OCI-LY3 (cell line): ENCODE data around the gene NEURL1B.

ENCODE experiments used
- H2AFZ ChIP-seq: fragments of 200-600, 300-600 bp; shearing (Covaris generic); 2 replicates; pipeline ENCODE4 v1.6.0; 2014; ENCODE audit warnings: antibody characterized with exemption, low read depth, low read length
- H3K27ac ChIP-seq: fragments of 200-600, 300-600 bp; sonication (generic); 2 replicates; pipeline ENCODE4 v1.5.1; 2014; ENCODE audit warnings: mild to moderate bottlenecking, low read length, moderate library complexity, mixed read lengths
- H3K27me3 ChIP-seq: fragments of 200-600, 300-600 bp; sonication (generic); 2 replicates; pipeline ENCODE4 v1.6.1; 2014; ENCODE audit warnings: low read depth, low read length, mixed read lengths
- H3K36me3 ChIP-seq: fragments of 200-600, 300-600 bp; sonication (generic); replicated peaks from 2 replicates; pipeline ENCODE3; 2014; ENCODE audit warnings: low read depth, low read length, mixed read lengths
- H3K4me1 ChIP-seq: fragments of 300-600, 200-600 bp; sonication (generic); 2 replicates; pipeline ENCODE4 v1.6.1; 2014; ENCODE audit warnings: low read length, mixed read lengths
- H3K4me2 ChIP-seq: fragments of 200-600, 300-600 bp; sonication (generic); 2 replicates; pipeline ENCODE4 v1.6.1; 2014; ENCODE audit warnings: low read length, mixed read lengths
- H3K4me3 ChIP-seq: fragments of 300-600, 200-600 bp; sonication (generic); 2 replicates; pipeline ENCODE4 v1.5.1; 2014; ENCODE audit warnings: antibody characterized with exemption, mild to moderate bottlenecking, low read length, moderate library complexity
- H3K79me2 ChIP-seq: fragments of 300-600, 200-600 bp; shearing (Covaris generic); 2 replicates; pipeline ENCODE4 v1.6.1; 2014; ENCODE audit warnings: mild to moderate bottlenecking, low read length, mixed read lengths
- H3K9ac ChIP-seq: fragments of 300-600, 200-600 bp; shearing (Covaris generic); 2 replicates; pipeline ENCODE4 v1.6.0; 2014; ENCODE audit warnings: mild to moderate bottlenecking, low read length, moderate library complexity
- H3K9me3 ChIP-seq: fragments of 200-600, 300-600 bp; shearing (Covaris generic); 2 replicates; pipeline ENCODE4 v1.6.1; 2014; ENCODE audit warnings: low read length, mixed read lengths; ENCODE audit not compliant: insufficient read depth
- H4K20me1 ChIP-seq: fragments of 200-600, 300-600 bp; sonication (generic); 2 replicates; pipeline ENCODE4 v1.6.1; 2016; ENCODE audit warnings: low read length, mixed read lengths; ENCODE audit not compliant: insufficient read depth
- CTCF ChIP-seq: fragments of 200-600, 300-600 bp; sonication (generic); IDR thresholded peaks from 2 replicates; pipeline ENCODE4 v1.5.1; 2014; ENCODE audit warnings: antibody characterized with exemption, low read length, low read depth
- EZH2phosphoT487 ChIP-seq: fragments of 200-600 bp; shearing (Covaris generic); IDR thresholded peaks from 2 replicates; pipeline ENCODE4 v1.6.1; 2018; ENCODE audit warnings: antibody characterized with exemption, mixed run types, low read depth

Gene NEURL1B

GRCh38 chr5:172692981-172693380 is 51.9 kb downstream of the NEURL1B start:
- Histone ChIP-seq H3K36me3 (no peaks in the 10 kb centered on the region), H3K79me2 (no peaks in the 10 kb centered on the region), H3K4me3 (no peak overlapping the region), H3K4me1 (peaks cover 34% of the 10 kb centered on the region), H3K9me3 (no peaks in the 10 kb centered on the region), H3K9ac (no peak overlapping the region), H3K27ac (no peak overlapping the region), H2AFZ (no peak overlapping the region), H3K27me3 (peaks cover 43% of the 10 kb centered on the region), H3K4me2 (no peak overlapping the region), H4K20me1 (peaks cover 3% of the 10 kb centered on the region; the same call in 1 of the 2 replicates)
- TF ChIP-seq EZH2phosphoT487, result no peak
- TF ChIP-seq CTCF, result no peak

- H3K9me3 ChIP-seq, result no peaks in the 10 kb centered on the region
- H3K4me3 ChIP-seq, result no peak overlapping the region
- no peaks in the 10 kb centered on the region for H3K36me3 ChIP-seq
- peaks cover 44% of the 10 kb centered on the region for H3K27me3 ChIP-seq
- no peak overlapping the region for H2AFZ ChIP-seq
- H3K4me2 ChIP-seq, result no peak overlapping the region
- H3K9ac ChIP-seq, result no peak overlapping the region
- no peaks in the 10 kb centered on the region for H3K79me2 ChIP-seq
- TF ChIP-seq CTCF, result no peak
- no peak for TF ChIP-seq EZH2phosphoT487
- no peak overlapping the region for H3K27ac ChIP-seq
- H3K4me1 ChIP-seq, result peaks cover 23% of the 10 kb centered on the region
- peaks cover 3% of the 10 kb centered on the region; the same call in 1 of the 2 replicates for H4K20me1 ChIP-seq
Measured at GRCh38 chr5:172694061-172694460, 53.0 kb downstream of the NEURL1B start.

- no peaks in the 10 kb centered on the region for H3K79me2 ChIP-seq
- no peak overlapping the region for H3K4me3 ChIP-seq
- TF ChIP-seq CTCF (no peak), EZH2phosphoT487 (no peak)
- no peak overlapping the region for H2AFZ ChIP-seq
- H3K27me3 ChIP-seq, result peaks cover 41% of the 10 kb centered on the region
- peaks cover 3% of the 10 kb centered on the region; the same call in 1 of the 2 replicates for H4K20me1 ChIP-seq
- no peak overlapping the region for H3K9ac ChIP-seq
- no peak overlapping the region for H3K4me2 ChIP-seq
- H3K36me3 ChIP-seq, result no peaks in the 10 kb centered on the region
- no peak overlapping the region for H3K27ac ChIP-seq
- peaks cover 18% of the 10 kb centered on the region for H3K4me1 ChIP-seq
- no peaks in the 10 kb centered on the region for H3K9me3 ChIP-seq
Measured at GRCh38 chr5:172694541-172694940, 53.5 kb downstream of the NEURL1B start.

GRCh38 chr5:172695232-172696054 is 54.4 kb downstream of the NEURL1B start:
- H3K4me2 ChIP-seq, result no peak overlapping the region
- H3K27ac ChIP-seq, result no peak overlapping the region
- H2AFZ ChIP-seq, result no peak overlapping the region
- peaks cover 38% of the 10 kb centered on the region for H3K27me3 ChIP-seq
- H3K79me2 ChIP-seq, result no peaks in the 10 kb centered on the region
- H3K4me1 ChIP-seq, result peaks cover 9% of the 10 kb centered on the region
- TF ChIP-seq CTCF (no peak), EZH2phosphoT487 (no peak)
- H3K36me3 ChIP-seq, result no peaks in the 10 kb centered on the region
- no peak overlapping the region for H3K4me3 ChIP-seq
- H3K9me3 ChIP-seq, result no peaks in the 10 kb centered on the region
- peaks cover 3% of the 10 kb centered on the region; the same call in 1 of the 2 replicates for H4K20me1 ChIP-seq
- H3K9ac ChIP-seq, result no peak overlapping the region
